ENCODE results near the gene CD300C. TPM values are rescaled to one million over a fixed set of nuclear protein-coding genes. Genes with fewer than 3 reads are reported as not detected.

The CD300C gene
- total and polyA plus RNA-seq, 2 donors (not counting 1 experiment from before 2014, with no cell fraction given): 0.72 to 0.74 TPM

GRCh38 chr17:74491626-74492025 lies 54.3 kb downstream of the CD300C start:
- Histone ChIP-seq H3K4me2 (replicated peaks; ENCODE audit: low read depth, low read length, poor library complexity, severe bottlenecking) (no peak overlapping the region), H2AFZ (ENCODE audit: insufficient read depth, low read depth, low read length, poor library complexity, severe bottlenecking) (no peak overlapping the region), H3K79me2 (ENCODE audit: control insufficient read depth, insufficient read depth, low read length) (no peaks in the 10 kb centered on the region), H4K20me1 (ENCODE audit: control insufficient read depth, insufficient read depth, low read length, poor library complexity, severe bottlenecking) (no peaks in the 10 kb centered on the region), H3K36me3 (replicated peaks in 1 of 2; ENCODE audit: control extremely low read depth in 1 of 2, control insufficient read depth in 1 of 2, extremely low read depth in 1 of 2, insufficient read depth in 2 of 2, low read length in 1 of 2) (no peaks in the 10 kb centered on the region), H3K9me3 (ENCODE audit: control extremely low read depth in 1 of 3, control insufficient read depth in 2 of 3, insufficient read depth in 1 of 3, low read length in 2 of 3) (no peaks in the 10 kb centered on the region), H3K27me3 (replicated peaks in 1 of 4; ENCODE audit: control extremely low read depth in 1 of 4, control insufficient read depth in 3 of 4, insufficient read depth in 4 of 4, low read length in 3 of 4) (no peaks in the 10 kb centered on the region), H3K4me3 (ENCODE audit: control extremely low read depth in 1 of 5, extremely low read depth in 1 of 5, insufficient read depth in 1 of 5, low read depth in 2 of 5, low read length in 4 of 5) (no peak overlapping the region), H3K4me1 (ENCODE audit: control insufficient read depth in 2 of 2, insufficient read depth in 2 of 2, low read length in 2 of 2) (no peaks in the 10 kb centered on the region), H3K27ac (ENCODE audit: low read length in 2 of 2) (no peak overlapping the region), H3K9ac (ENCODE audit: low read length) (no peak overlapping the region)
- Mint-ChIP-seq H3K4me1 (no peaks in the 10 kb centered on the region), H3K9me3 (ENCODE audit: insufficient read depth) (no peaks in the 10 kb centered on the region), H3K27ac (no peak overlapping the region), H3K4me3 (no peak overlapping the region), H3K27me3 (peaks cover 10% of the 10 kb centered on the region)
- TF ChIP-seq EZH2 (IDR thresholded peaks at IDR 0.05; ENCODE audit: borderline replicate concordance, insufficient read depth, low read depth, low read length, poor library complexity, severe bottlenecking): no peak
- no peak for TF ChIP-seq CTCF (IDR thresholded peaks at IDR 0.05)
- POLR2A ChIA-PET: no interaction called here
- intact Hi-C loops (cut with micrococcal nuclease): no loop called here
- CTCF ChIA-PET: interaction anchor here (0.7 to 3.0 kb wide), 5 partner anchors 35 to 156 kb away, joined by 3 to 18 read pairs (median 7); partner anchors contain the start of gene GPR142
- ATAC-seq (ENCODE audit: low read depth) (no peak), DNase-seq (no peak)
- WGBS (ENCODE audit: insufficient coverage): no CpG with 5 or more reads among the region's 7 CpGs

Other genes with a start within 250 kb of the CD300C start
- not detected in 2 replicates for gene KIF19, start 219.9 kb downstream of the CD300C start, total RNA-seq
- gene KIF19, start 219.9 kb downstream of the CD300C start, polyA plus RNA-seq: 0.12 TPM in 1 of 2 replicates, not detected in the other
- not detected in 2 replicates for gene BTBD17, start 184.2 kb downstream of the CD300C start, total RNA-seq
- gene BTBD17, start 184.2 kb downstream of the CD300C start, polyA plus RNA-seq: not detected in 2 replicates
- gene GPR142, start 178.6 kb downstream of the CD300C start, total RNA-seq: not detected in 2 replicates
- not detected in 2 replicates for gene GPR142, start 178.6 kb downstream of the CD300C start, polyA plus RNA-seq
- 0.53 and 1.1 TPM in 2 replicates for gene GPRC5C, start 114.0 kb downstream of the CD300C start, total RNA-seq
- gene GPRC5C, start 114.0 kb downstream of the CD300C start, polyA plus RNA-seq: 0.66 and 4.3 TPM in 2 replicates
- gene CD300A, start 79.5 kb downstream of the CD300C start, total RNA-seq: 2.0 and 2.4 TPM in 2 replicates
- gene CD300A, start 79.5 kb downstream of the CD300C start, polyA plus RNA-seq: 2.9 and 5.7 TPM in 2 replicates
- gene CD300LB, start 14.6 kb downstream of the CD300C start, total RNA-seq: 0.12 TPM in 1 of 2 replicates, not detected in the other
- 0.33 and 0.39 TPM in 2 replicates for gene CD300LB, start 14.6 kb downstream of the CD300C start, polyA plus RNA-seq
- gene CD300H, start 21.4 kb upstream of the CD300C start, total RNA-seq: not detected in 2 replicates
- gene CD300H, start 21.4 kb upstream of the CD300C start, polyA plus RNA-seq: 0.58 and 0.98 TPM in 2 replicates
- gene CD300LD, start 46.2 kb upstream of the CD300C start, total RNA-seq: not detected in 2 replicates
- gene CD300LD, start 46.2 kb upstream of the CD300C start, polyA plus RNA-seq: not detected in 2 replicates
- gene CD300E, start 77.6 kb upstream of the CD300C start, total RNA-seq: 0.10 TPM in 1 of 2 replicates, not detected in the other
- gene CD300E, start 77.6 kb upstream of the CD300C start, polyA plus RNA-seq: 0.92 and 1.4 TPM in 2 replicates
- gene CD300LF, start 166.8 kb upstream of the CD300C start, total RNA-seq: 0.52 and 1.0 TPM in 2 replicates
- 1.1 and 1.2 TPM in 2 replicates for gene CD300LF, start 166.8 kb upstream of the CD300C start, polyA plus RNA-seq
- gene RAB37, start 191.1 kb upstream of the CD300C start, total RNA-seq: 76.0 and 76.8 TPM in 2 replicates
- gene RAB37, start 191.1 kb upstream of the CD300C start, polyA plus RNA-seq: 67.6 and 81.9 TPM in 2 replicates
- gene NHERF1, start 202.5 kb upstream of the CD300C start, total RNA-seq: 69.5 and 81.8 TPM in 2 replicates
- gene NHERF1, start 202.5 kb upstream of the CD300C start, polyA plus RNA-seq: 45.0 and 56.2 TPM in 2 replicates
- gene NAT9, start 230.2 kb upstream of the CD300C start, total RNA-seq: 66.6 and 71.1 TPM in 2 replicates
- gene NAT9, start 230.2 kb upstream of the CD300C start, polyA plus RNA-seq: 73.6 and 86.5 TPM in 2 replicates

Data from B cell (primary cell).